Endodermal cell (in vitro differentiated cells): ENCODE results near the gene NFIX. TPM values are rescaled to one million over a fixed set of nuclear protein-coding genes. Genes with fewer than 3 reads are reported as not detected.
A peak's percentile ranks its signal among the peaks of the same experiment; 100 is the strongest.

Experiments used
- DNase-seq: peaks from one replicate; pipeline ENCODE4 v3.0.0-alpha.2; 2017
- H3K27ac ChIP-seq: 2 replicates; pipeline ENCODE4 v1.5.1; 2013; ENCODE audit warnings: mild to moderate bottlenecking, low read depth, low read length, moderate library complexity
- H3K27me3 ChIP-seq: 2 replicates; pipeline ENCODE4 v1.6.1; 2013; ENCODE audit warnings: mild to moderate bottlenecking, low read length, moderate library complexity; ENCODE audit not compliant: insufficient read depth, control insufficient read depth, poor library complexity, severe bottlenecking
- H3K36me3 ChIP-seq: 2 replicates; pipeline ENCODE4 v1.7.0; 2013; ENCODE audit warnings: mild to moderate bottlenecking, low read length, moderate library complexity; ENCODE audit not compliant: control insufficient read depth, insufficient read depth
- H3K4me1 ChIP-seq: one replicate; pipeline ENCODE4 v1.7.0; 2013; ENCODE audit warnings: low read length; ENCODE audit not compliant: control insufficient read depth, insufficient read depth
- H3K4me3 ChIP-seq: 2 replicates; pipeline ENCODE4 v1.5.1; 2013; ENCODE audit warnings: mild to moderate bottlenecking, low read length, moderate library complexity
- H3K9ac ChIP-seq: 2 replicates; pipeline ENCODE4 v1.6.1; 2013; ENCODE audit warnings: mild to moderate bottlenecking, low read length, moderate library complexity; ENCODE audit not compliant: poor library complexity, severe bottlenecking; ENCODE audit errors: extremely low read depth
- H3K9me3 ChIP-seq: 2 replicates; pipeline ENCODE4 v1.6.1; 2013; ENCODE audit warnings: mild to moderate bottlenecking, low read length, moderate library complexity; ENCODE audit not compliant: control insufficient read depth
- H3K27ac Mint-ChIP-seq: 2 replicates; pipeline ENCODE4 v1.8.0; 2020; ENCODE audit warnings: mixed read lengths
- H3K27me3 Mint-ChIP-seq: 2 replicates; pipeline ENCODE4 v1.8.0; 2021; ENCODE audit warnings: mild to moderate bottlenecking, mixed read lengths; ENCODE audit not compliant: insufficient read depth
- H3K36me3 Mint-ChIP-seq: 2 replicates; pipeline ENCODE4 v1.8.0; 2020; ENCODE audit warnings: low read depth, mixed read lengths
- H3K4me1 Mint-ChIP-seq: 2 replicates; pipeline ENCODE4 v1.8.0; 2020; ENCODE audit warnings: mixed read lengths
- H3K4me3 Mint-ChIP-seq: 2 replicates; pipeline ENCODE4 v1.8.0; 2020; ENCODE audit warnings: mild to moderate bottlenecking, moderate library complexity, mixed read lengths
- H3K9me3 Mint-ChIP-seq: 2 replicates; pipeline ENCODE4 v1.8.0; 2020; ENCODE audit warnings: mild to moderate bottlenecking, mixed read lengths
- CTCF ChIP-seq: fragments of 200-600 bp; sonication (generic); conservative IDR thresholded peaks from 2 replicates; pipeline ENCODE4 v1.5.0; 2021; ENCODE audit warnings: antibody characterized with exemption, mild to moderate bottlenecking
- WGBS, 2 experiments: methylation state at CpG; one replicate each; pipeline versions ENCODE4 v1.1.5 to v1.1.7; 2013; ENCODE audit warnings: missing lambda C conversion rate in 2 of 2, mixed read lengths in 1 of 2; ENCODE audit not compliant: insufficient coverage in 1 of 2, insufficient read length in 1 of 2; 5-methylcytosine and 5-hydroxymethylcytosine counted together
- total RNA-seq, 2 donors: library from RNA; stranded (reverse); fragmentation: NEBNext Ultra II Directional in 1 of 2; extraction: Animal tissue kit (Norgen Biotek cat#: 25700) in 1 of 2; gene quantifications; 2 replicates in 1 of 2; 3 replicates in 1 of 2; pipeline ENCODE4 v1.2.1, GENCODE V29; 2021

NFIX gene
- total RNA-seq, 2 donors from 2014 or later = 0.22 to 0.40 TPM

- no peak overlapping the region for H3K4me3 ChIP-seq
- H3K9ac ChIP-seq = no peak overlapping the region
- 78 to 81% methylated on average over 5 to 6 of the region's 6 CpGs for WGBS, 2 experiments
- Mint-ChIP-seq H3K4me1 (peaks cover 10% of the 10 kb centered on the region), H3K9me3 (peaks cover 2% of the 10 kb centered on the region), H3K27me3 (peaks cover 6% of the 10 kb centered on the region), H3K36me3 (peaks cover 11% of the 10 kb centered on the region), H3K27ac (no peak overlapping the region), H3K4me3 (no peak overlapping the region)
- H3K4me1 ChIP-seq = no peaks in the 10 kb centered on the region
- no peak overlapping the region for H3K27ac ChIP-seq
- TF ChIP-seq CTCF = no peak
- H3K9me3 ChIP-seq = no peaks in the 10 kb centered on the region
- DNase-seq = no peak
- peaks cover 8% of the 10 kb centered on the region for H3K36me3 ChIP-seq
- H3K27me3 ChIP-seq = no peaks in the 10 kb centered on the region
Observed at GRCh38 chr19:12959481-12959880, 35.8 kb upstream of the NFIX start.

- no peaks in the 10 kb centered on the region for H3K36me3 Mint-ChIP-seq
- peak; percentile 92 for TF ChIP-seq CTCF
- peak; percentile 97 for DNase-seq
Observed at GRCh38 chr19:12965017-12965811, 30.1 kb upstream of the NFIX start.

GRCh38 chr19:12965812-12966135 is 29.5 kb upstream of the NFIX start:
- H3K9ac ChIP-seq = no peak overlapping the region
- no peaks in the 10 kb centered on the region for H3K4me1 ChIP-seq
- no peaks in the 10 kb centered on the region for H3K36me3 Mint-ChIP-seq
- H3K4me3 Mint-ChIP-seq = peak overlapping the region; percentile 56
- H3K4me1 Mint-ChIP-seq = peaks cover 4% of the 10 kb centered on the region
- peaks cover 7% of the 10 kb centered on the region for H3K27me3 Mint-ChIP-seq
- no peak for TF ChIP-seq CTCF
- H3K4me3 ChIP-seq = no peak overlapping the region
- H3K36me3 ChIP-seq = no peaks in the 10 kb centered on the region
- no peak for DNase-seq
- H3K9me3 Mint-ChIP-seq = peaks cover 2% of the 10 kb centered on the region
- peak overlapping the region; percentile 49 for H3K27ac ChIP-seq
- 63 to 93% methylated on average over 3 to 8 of the region's 8 CpGs for WGBS, 2 experiments
- H3K9me3 ChIP-seq = no peaks in the 10 kb centered on the region
- no peaks in the 10 kb centered on the region for H3K27me3 ChIP-seq
- peak overlapping the region; percentile 87 for H3K27ac Mint-ChIP-seq

More at GRCh38 chr19:12965017-12965811, 30.1 kb upstream of the NFIX start:
- peaks cover 6% of the 10 kb centered on the region for H3K27me3 Mint-ChIP-seq
- WGBS, 2 experiments = 5% methylated on average over 14 to 34 of the region's 34 CpGs
- H3K9me3 Mint-ChIP-seq = peaks cover 2% of the 10 kb centered on the region
- peak overlapping the region; percentile 87 for H3K27ac Mint-ChIP-seq
- no peaks in the 10 kb centered on the region for H3K27me3 ChIP-seq
- H3K4me3 ChIP-seq = peak overlapping the region; percentile 75
- no peaks in the 10 kb centered on the region for H3K36me3 ChIP-seq
- H3K4me1 Mint-ChIP-seq = peaks cover 4% of the 10 kb centered on the region
- H3K9ac ChIP-seq = peak overlapping the region; percentile 59
- H3K4me3 Mint-ChIP-seq = peak overlapping the region; percentile 56
- peak overlapping the region; percentile 49 for H3K27ac ChIP-seq
- no peaks in the 10 kb centered on the region for H3K4me1 ChIP-seq
- no peaks in the 10 kb centered on the region for H3K9me3 ChIP-seq
